CD4-positive, alpha-beta T cell treated with Interleukin-15 for 4 hours (primary cell): ENCODE data around the gene ELFN2.
"Not testable (repeated sequence)": the region's sequence is repeated elsewhere in the genome, so short reads cannot be mapped to it uniquely, and the experiment has no call there.

Experiments
- DNase-seq: peaks from one replicate; pipeline ENCODE4 v3.0.0-alpha.2; 2020; ENCODE audit warnings: low spot score

ELFN2 gene

GRCh38 chr22:37410174-37411055 lies 16.9 kb downstream of the ELFN2 start:
- DNase-seq: no peak

GRCh38 chr22:37409459-37410050 lies 17.7 kb downstream of the ELFN2 start:
- no peak for DNase-seq

- DNase-seq: no peak
Measured at GRCh38 chr22:37409031-37409430, 18.2 kb downstream of the ELFN2 start.

GRCh38 chr22:37407856-37408255 lies 19.4 kb downstream of the ELFN2 start:
- no peak for DNase-seq

- DNase-seq: no peak
Measured at GRCh38 chr22:37406441-37407235, 20.6 kb downstream of the ELFN2 start.

- DNase-seq: no peak
Measured at GRCh38 chr22:37404091-37404490, 23.2 kb downstream of the ELFN2 start.

GRCh38 chr22:37403267-37403960 lies 23.9 kb downstream of the ELFN2 start:
- no peak for DNase-seq

GRCh38 chr22:37402184-37402506 lies 25.1 kb downstream of the ELFN2 start:
- DNase-seq: no peak

- no peak for DNase-seq
Measured at GRCh38 chr22:37401401-37402183, 25.7 kb downstream of the ELFN2 start.

- no peak for DNase-seq
Measured at GRCh38 chr22:37400719-37401118, 26.6 kb downstream of the ELFN2 start.

GRCh38 chr22:37399457-37399856 lies 27.8 kb downstream of the ELFN2 start:
- not testable (repeated sequence) for DNase-seq

GRCh38 chr22:37397226-37397625 lies 30.1 kb downstream of the ELFN2 start:
- DNase-seq: no peak

GRCh38 chr22:37396488-37397084 lies 30.7 kb downstream of the ELFN2 start:
- no peak for DNase-seq

- no peak for DNase-seq
Measured at GRCh38 chr22:37394341-37394740, 32.9 kb downstream of the ELFN2 start.

GRCh38 chr22:37393746-37394145 lies 33.5 kb downstream of the ELFN2 start:
- DNase-seq: no peak

GRCh38 chr22:37392721-37393328 lies 34.5 kb downstream of the ELFN2 start:
- DNase-seq: no peak

GRCh38 chr22:37391702-37392101 lies 35.6 kb downstream of the ELFN2 start:
- DNase-seq: no peak

- no peak for DNase-seq
Measured at GRCh38 chr22:37390075-37390474, 37.2 kb downstream of the ELFN2 start.

- DNase-seq: no peak
Measured at GRCh38 chr22:37388538-37388937, 38.7 kb downstream of the ELFN2 start.

- no peak for DNase-seq
Measured at GRCh38 chr22:37387793-37388192, 39.5 kb downstream of the ELFN2 start.

GRCh38 chr22:37386441-37386840 lies 40.8 kb downstream of the ELFN2 start:
- DNase-seq: no peak
